Caki2 (cell line): ENCODE results near the gene RABGAP1L. TPM values are rescaled to one million over a fixed set of nuclear protein-coding genes. Genes with fewer than 3 reads are reported as not detected.
"Not testable (repeated sequence)": the region's sequence is repeated elsewhere in the genome, so short reads cannot be mapped to it uniquely, and the experiment has no call there.

Source experiments
- DNase-seq: peaks from one replicate; pipeline ENCODE4 v3.0.0-alpha.2; 2015; ENCODE audit warnings: low read depth
- in situ Hi-C: cut with HindIII; loops from 2 replicates; pipeline ENCODE4 v1.10.0; 2016; ENCODE audit warnings: low sequenced_read_pairs, low pct_unique_long_range_greater_than_20kb, mixed read lengths
- total RNA-seq: library from RNA; depleted of rRNA; stranded (reverse); fragments of >200 nt; shearing (Covaris generic); gene quantifications from 2 replicates; pipeline ENCODE4 v1.2.3, GENCODE V29; 2014; ENCODE audit warnings: low replicate concordance

RABGAP1L gene
- total RNA-seq, 1 experiment from 2014 or later: 6.8 TPM

DNA sequence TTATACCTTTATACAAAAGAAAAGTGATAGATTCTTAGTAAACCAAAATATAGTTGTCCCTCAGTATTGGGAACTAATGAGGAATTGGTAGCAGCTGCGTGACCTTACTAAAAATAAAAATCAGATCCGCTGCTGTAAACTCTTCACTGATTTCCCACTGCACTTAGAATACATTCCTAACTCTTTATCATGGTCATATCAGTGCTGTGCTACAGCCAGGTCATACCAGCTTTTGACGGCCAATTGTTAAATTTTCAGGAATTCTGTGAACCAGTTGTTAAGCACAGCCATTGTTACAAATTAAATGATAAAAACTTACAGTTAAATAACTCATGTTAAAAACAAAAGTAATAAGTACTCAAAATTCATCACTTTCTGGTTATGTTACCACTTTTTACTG lies 533.8 kb downstream of the RABGAP1L start:
- in situ Hi-C loops: no loop called here
- no peak for DNase-seq

GRCh38 chr1:174693539-174693938 lies 534.2 kb downstream of the RABGAP1L start:
- in situ Hi-C loops, DNase-seq: not testable (repeated sequence)

GRCh38 chr1:174696026-174696821 lies 536.9 kb downstream of the RABGAP1L start:
- in situ Hi-C loops: no loop called here
- no peak for DNase-seq

DNA sequence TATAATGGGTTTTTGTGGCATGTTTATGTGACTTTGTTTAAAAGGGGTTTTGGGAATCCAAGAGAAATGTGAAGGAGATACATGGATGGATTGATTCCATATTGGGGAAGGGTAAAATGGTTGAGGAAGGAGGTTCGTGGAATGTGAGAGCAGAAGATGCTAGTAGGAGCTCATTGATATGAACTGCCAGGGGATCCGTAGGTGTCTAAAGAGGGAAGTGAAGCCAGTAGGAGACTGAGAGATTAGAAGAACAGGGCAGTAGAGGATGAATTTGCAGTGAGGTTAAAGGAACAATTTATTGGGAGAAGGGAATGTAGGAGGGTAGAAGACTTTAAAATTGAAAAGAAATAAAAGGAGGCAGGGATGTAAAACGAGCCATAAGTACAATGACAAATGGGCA lies 541.0 kb downstream of the RABGAP1L start:
- no peak for DNase-seq
- in situ Hi-C loops: no loop called here

GRCh38 chr1:174700775-174701174 lies 541.5 kb downstream of the RABGAP1L start:
- in situ Hi-C loops: no loop called here
- DNase-seq: no peak

DNA sequence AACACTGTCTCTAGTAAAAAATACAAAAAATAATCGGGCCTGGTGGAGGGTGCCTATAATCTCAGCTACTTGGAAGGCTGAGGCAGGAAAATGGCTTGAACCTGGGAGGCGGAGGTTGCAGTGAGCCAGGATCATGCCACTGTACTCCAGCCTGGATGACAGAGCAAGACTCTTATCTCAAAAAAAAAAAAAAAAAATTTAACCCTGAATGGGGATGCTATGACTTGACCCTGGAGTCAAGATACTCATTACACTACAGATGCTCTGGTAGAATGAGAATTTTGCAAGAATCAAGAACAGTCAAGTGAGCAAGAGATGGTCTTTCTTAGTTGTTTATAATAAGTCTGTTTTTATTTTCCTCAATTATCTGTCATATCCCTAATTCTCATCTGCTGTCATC lies 542.2 kb downstream of the RABGAP1L start:
- in situ Hi-C loops: no loop called here

GRCh38 chr1:174702011-174702410 lies 542.7 kb downstream of the RABGAP1L start:
- no peak for DNase-seq
- in situ Hi-C loops: no loop called here

More for the DNA sequence above, 542.2 kb downstream of the RABGAP1L start:
- no peak for DNase-seq

GRCh38 chr1:174703309-174703708 lies 544.0 kb downstream of the RABGAP1L start:
- in situ Hi-C loops: no loop called here
- DNase-seq: no peak

DNA sequence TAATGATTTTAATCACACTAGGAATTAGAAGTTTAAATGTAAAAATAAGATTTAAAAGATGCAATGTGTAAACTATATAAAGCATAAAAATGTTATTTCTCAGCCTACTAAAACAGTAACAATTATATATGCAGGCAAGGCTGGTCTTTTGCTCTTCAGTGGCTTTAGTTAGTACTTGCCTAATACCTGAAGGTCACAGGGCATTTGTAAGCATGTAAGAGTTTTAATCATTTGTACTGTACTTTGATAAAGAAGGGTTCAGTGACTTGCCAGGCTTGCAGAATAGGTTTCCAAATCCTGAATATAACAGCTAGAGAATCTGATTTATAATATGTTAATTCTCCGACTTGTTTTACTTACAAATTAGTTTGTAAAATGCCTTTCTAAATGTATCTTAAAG lies 545.0 kb downstream of the RABGAP1L start:
- no peak for DNase-seq
- in situ Hi-C loops: no loop called here

GRCh38 chr1:174710868-174711845 lies 551.8 kb downstream of the RABGAP1L start:
- DNase-seq: no peak
- in situ Hi-C loops: no loop called here

DNA sequence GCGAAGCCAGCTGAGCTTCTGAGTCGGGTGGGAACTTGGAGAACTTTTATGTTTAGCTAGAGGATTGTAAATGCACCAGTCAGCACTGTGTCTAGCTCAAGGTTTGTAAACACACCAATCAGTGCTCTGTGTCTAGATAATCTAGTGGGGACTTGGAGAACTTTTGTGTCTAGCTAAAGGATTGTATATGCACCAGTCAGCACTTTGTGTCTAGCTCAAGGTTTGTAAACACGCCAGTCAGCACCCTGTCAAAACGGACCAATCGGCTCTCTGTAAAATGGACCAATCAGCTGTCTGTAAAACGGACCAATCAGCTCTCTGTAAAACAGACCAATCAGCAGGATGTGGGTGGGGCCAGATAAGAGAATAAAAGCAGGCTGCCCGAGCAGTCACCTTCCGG lies 552.5 kb downstream of the RABGAP1L start:
- in situ Hi-C loops, DNase-seq: not testable (repeated sequence)

DNA sequence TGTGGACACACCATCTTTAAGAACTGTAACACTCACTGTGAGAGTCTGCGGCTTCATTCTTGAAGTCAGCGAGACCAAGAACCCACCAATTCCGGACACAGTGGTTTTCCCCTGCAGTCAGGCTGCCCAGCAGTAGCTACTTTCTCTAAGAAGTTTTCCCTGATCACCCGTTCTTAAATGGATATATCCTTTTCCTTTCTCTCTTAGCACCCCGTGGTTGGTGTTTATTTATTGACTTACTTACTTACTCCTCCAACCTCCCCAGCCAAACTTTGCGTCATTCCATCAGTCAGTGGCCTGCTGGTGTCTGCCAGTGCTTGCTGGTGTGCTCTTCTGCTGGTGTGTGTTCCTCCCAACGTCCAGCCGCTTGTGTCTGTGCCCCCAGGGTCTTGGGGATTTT lies 553.2 kb downstream of the RABGAP1L start:
- in situ Hi-C loops: no loop called here

DNA sequence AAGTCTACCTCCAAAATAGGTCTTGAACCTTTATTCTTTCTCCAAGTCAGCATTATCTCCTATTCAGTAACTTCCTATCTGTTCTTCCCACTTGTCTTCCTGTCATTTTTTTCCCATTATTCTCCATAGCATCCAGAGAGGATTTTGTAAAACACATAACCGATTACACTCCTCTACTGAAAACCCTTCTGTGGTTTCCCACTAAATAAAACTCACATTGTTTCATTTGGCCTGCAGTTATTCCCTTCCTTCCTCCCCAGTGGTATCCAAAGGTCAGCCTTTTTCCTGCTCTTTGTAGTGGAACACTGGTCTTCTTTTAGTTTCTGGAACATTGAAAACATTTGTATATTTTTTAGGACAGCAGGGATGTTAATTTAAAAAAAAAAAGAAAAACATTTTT lies 554.5 kb downstream of the RABGAP1L start:
- in situ Hi-C loops: no loop called here
- DNase-seq: no peak

More for the DNA sequence above, 553.2 kb downstream of the RABGAP1L start:
- no peak for DNase-seq

DNA sequence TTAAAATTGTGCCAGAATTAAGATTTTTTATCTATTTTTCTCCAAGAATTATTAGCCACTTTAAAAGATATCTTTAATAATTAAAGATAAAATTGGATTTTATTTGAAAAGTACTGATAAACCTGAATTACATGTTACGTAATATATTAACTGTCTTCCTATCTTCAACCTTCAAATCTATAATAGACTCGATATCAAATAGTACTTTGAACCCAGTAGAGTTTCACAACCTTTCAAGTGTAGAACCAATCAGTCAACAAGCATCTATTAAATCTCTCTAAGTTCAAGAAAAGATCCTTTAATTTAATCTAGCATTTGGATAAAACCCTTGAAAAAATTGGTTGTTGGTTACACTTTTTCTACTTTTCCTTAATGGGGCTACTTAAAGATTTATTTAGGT lies 559.9 kb downstream of the RABGAP1L start:
- no peak for DNase-seq
- in situ Hi-C loops: no loop called here

DNA sequence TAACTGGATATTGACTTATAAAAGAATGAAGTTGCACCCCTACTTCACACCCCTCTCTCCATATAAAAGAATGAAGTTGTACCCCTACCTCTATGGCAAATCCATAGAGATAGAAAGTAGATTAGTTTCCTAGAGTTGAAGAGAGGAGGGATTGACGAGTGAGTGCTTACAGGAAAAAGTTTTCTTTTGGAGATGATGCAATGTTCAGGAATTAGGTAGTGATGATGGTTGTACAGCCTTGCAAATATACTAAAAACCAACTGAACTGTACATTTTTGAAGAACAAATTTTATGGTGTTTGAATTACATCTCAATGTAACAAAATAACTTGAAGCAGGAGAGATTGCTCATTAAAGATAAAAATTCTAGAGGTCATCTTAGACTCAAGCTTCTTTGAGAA lies 561.3 kb downstream of the RABGAP1L start:
- in situ Hi-C loops: no loop called here
- DNase-seq: no peak

DNA sequence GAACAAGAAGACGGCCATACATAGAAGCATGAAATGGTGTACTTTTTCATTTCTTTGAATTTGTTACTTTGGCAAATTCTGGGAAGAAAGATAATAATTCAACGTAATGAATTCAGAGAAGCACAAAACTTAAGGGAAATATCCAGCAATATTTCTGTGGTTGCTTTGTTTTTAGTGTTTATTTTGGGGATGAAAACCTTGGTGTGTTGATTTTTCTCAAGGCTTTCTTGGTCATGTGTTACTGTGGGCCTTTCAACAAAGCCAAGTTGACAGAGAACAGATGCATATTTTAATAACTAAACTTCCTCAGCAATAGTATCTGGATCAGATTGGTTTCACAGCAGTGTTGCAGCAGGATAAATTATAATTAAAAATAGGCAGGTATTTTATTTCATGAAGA lies 561.9 kb downstream of the RABGAP1L start:
- in situ Hi-C loops: no loop called here
- DNase-seq: no peak

GRCh38 chr1:174723816-174724215 lies 564.5 kb downstream of the RABGAP1L start:
- in situ Hi-C loops: no loop called here
- no peak for DNase-seq

GRCh38 chr1:174724219-174724618 lies 564.9 kb downstream of the RABGAP1L start:
- DNase-seq: no peak

More at GRCh38 chr1:174724219-174724618, 564.9 kb downstream of the RABGAP1L start:
- in situ Hi-C loops: no loop called here
